GM12891 (cell line): ENCODE data around the gene RHCG.

Experiments
- DNase-seq: peaks from one replicate; pipeline ENCODE4 v3.0.0; 2011; ENCODE audit warnings: low spot score; ENCODE audit not compliant: insufficient read length
- FAIRE-seq: peaks from 2 replicates; lab custom pipeline; 2011; peaks lifted over from hg19 to GRCh38; lab: Jason Lieb, UNC
- PAX5 ChIP-seq: IDR thresholded peaks from 2 replicates; pipeline ENCODE4 v1.6.1; 2011; ENCODE audit warnings: low read length, moderate library complexity, mild to moderate bottlenecking; ENCODE audit not compliant: insufficient read depth, severe bottlenecking
- POLR2A ChIP-seq: IDR thresholded peaks from 2 replicates; pipeline ENCODE4 v1.6.1; 2011; ENCODE audit warnings: low read depth, low read length, control low read depth
- POLR2AphosphoS5 ChIP-seq: IDR thresholded peaks from 2 replicates; pipeline ENCODE4 v1.6.1; 2011; ENCODE audit warnings: low read depth, low read length, control low read depth
- POU2F2 ChIP-seq: IDR thresholded peaks from 2 replicates; pipeline ENCODE4 v1.6.1; 2011; ENCODE audit warnings: low read depth, mild to moderate bottlenecking, control low read depth, low read length, moderate library complexity
- SPI1 ChIP-seq: IDR thresholded peaks from 2 replicates; pipeline ENCODE4 v1.6.1; 2011; ENCODE audit warnings: low read depth, low read length, control low read depth
- TAF1 ChIP-seq: IDR thresholded peaks from 2 replicates; pipeline ENCODE4 v1.6.1; 2011; ENCODE audit warnings: low read depth, low read length, control low read depth

RHCG gene

DNA sequence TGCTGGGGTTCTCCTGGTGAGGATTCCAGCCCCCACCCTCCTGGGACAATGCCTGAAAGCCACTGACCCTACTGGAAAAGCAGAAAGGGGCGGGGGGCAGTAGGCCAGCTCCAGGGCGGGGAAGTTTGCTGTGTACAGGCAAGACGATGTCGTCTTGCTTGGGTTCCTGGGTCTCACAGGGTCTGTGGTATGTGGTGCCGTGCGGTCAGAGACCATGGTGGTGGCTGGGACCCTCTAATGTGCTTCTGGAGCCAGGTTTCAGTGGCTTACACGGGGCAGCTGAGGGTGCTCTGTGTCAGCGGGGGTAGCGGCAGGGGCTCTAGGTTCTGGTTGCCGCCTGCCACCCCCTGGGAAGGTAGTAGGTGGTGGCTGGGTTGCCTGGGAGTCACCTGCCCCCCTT is 54.2 kb downstream of the RHCG start:
- TF ChIP-seq PAX5 (no peak), POU2F2 (no peak), TAF1 (no peak), SPI1 (no peak), POLR2A (no peak), POLR2AphosphoS5 (no peak)

GRCh38 chr15:89441295-89441812 is 55.0 kb downstream of the RHCG start:
- FAIRE-seq, result peak; percentile 95
- DNase-seq, result peak; percentile 90

More for the DNA sequence above, 54.2 kb downstream of the RHCG start:
- DNase-seq (no peak), FAIRE-seq (peak; percentile 57)

DNA sequence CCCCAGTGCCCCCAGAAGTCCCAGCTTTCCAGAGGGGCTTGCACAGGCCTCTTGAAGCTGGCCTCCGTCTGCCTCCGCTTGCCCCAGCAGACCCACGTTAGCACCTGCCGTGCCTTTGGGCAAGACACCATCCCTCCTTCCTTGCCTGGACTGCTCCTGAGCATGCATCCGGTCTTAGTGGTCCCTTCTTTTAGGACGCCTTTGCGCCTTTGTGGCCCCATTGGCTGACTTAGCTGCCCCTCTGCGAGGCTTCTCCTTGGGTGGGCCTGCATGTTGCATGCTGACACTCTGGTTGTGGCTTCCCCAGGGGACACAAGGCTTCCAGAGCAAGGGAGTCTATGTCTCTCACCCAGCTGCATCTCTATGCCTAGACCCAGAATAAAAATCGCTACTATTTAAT is 56.6 kb downstream of the RHCG start:
- TF ChIP-seq PAX5 (no peak), TAF1 (no peak), SPI1 (no peak), POU2F2 (no peak), POLR2A (no peak), POLR2AphosphoS5 (no peak)
- DNase-seq (no peak), FAIRE-seq (no peak)

More at GRCh38 chr15:89441295-89441812, 55.0 kb downstream of the RHCG start:
- TF ChIP-seq PAX5 (no peak), SPI1 (peak; percentile 99)

- DNase-seq (no peak), FAIRE-seq (no peak)
- TF ChIP-seq POLR2AphosphoS5 (no peak), POU2F2 (no peak), SPI1 (no peak), POLR2A (no peak), PAX5 (no peak), TAF1 (no peak)
Measured at GRCh38 chr15:89436560-89437311, 59.6 kb downstream of the RHCG start.

- FAIRE-seq, result no peak
Measured at GRCh38 chr15:89435362-89435761, 61.0 kb downstream of the RHCG start.

GRCh38 chr15:89433686-89434085 is 62.7 kb downstream of the RHCG start:
- TF ChIP-seq POU2F2 (no peak), SPI1 (no peak), POLR2AphosphoS5 (no peak), TAF1 (no peak), POLR2A (no peak), PAX5 (no peak)
- no peak for FAIRE-seq
- DNase-seq, result no peak

More at GRCh38 chr15:89435362-89435761, 61.0 kb downstream of the RHCG start:
- TF ChIP-seq PAX5, result no peak
- no peak for DNase-seq

DNA sequence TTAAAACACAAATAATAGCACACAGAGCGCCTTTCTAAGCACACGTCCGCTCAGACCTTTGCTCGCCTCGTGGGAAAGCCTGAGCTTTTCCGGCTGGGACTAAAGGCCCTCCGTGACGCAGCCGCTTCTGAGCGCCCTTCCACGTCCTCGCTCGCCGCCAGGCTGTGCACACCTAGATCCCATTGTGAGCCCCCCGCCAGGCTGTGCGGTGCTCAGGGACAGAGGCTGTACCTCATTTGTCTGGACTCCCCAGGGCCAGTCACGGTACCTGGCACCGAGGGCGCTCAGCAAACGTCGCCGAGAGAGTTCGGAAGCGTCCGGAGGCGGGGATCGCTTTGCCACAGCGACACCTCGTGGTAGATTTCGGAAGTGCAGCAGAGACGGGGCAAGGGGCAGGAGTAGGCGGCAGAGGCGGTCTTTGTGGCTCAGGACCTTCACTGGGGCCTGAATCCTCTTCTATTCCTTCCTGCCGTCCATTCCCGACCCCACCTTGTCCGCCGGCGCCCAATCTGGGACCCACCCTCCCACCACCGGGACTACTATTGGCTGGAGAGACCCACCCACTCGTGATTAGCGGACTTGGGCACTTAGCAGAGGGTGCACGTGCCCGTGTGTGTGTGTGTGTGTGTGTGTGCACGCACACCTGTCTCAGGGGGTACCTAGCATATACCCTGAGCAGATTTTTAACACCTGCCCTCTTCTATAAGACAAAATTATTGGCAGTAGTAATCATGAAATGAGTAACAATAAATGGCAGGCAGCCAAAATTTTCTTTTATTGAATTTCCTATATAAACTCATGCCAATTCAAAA is 65.6 kb downstream of the RHCG start:
- peak; percentile 86 for DNase-seq
- TF ChIP-seq SPI1 (no peak), POLR2AphosphoS5 (no peak), TAF1 (no peak), POLR2A (no peak), PAX5 (no peak), POU2F2 (no peak)
- FAIRE-seq, result peak; percentile 95

- FAIRE-seq (no peak), DNase-seq (no peak)
- no peak for TF ChIP-seq PAX5
- no peak for TF ChIP-seq POLR2A
- TF ChIP-seq SPI1, result no peak
- TF ChIP-seq POU2F2, result no peak
- TF ChIP-seq POLR2AphosphoS5, result no peak
- no peak for TF ChIP-seq TAF1
Measured at GRCh38 chr15:89429986-89430385, 66.4 kb downstream of the RHCG start.

- DNase-seq, result no peak
- FAIRE-seq, result no peak
- TF ChIP-seq SPI1 (no peak), PAX5 (no peak), POU2F2 (no peak), POLR2AphosphoS5 (no peak)
Measured at GRCh38 chr15:89429023-89429422, 67.4 kb downstream of the RHCG start.

- no peak for FAIRE-seq
- TF ChIP-seq SPI1 (no peak), POLR2A (no peak), PAX5 (no peak)
- DNase-seq, result no peak
Measured at GRCh38 chr15:89428246-89428645, 68.1 kb downstream of the RHCG start.
